ENCODE measurements around the gene BBLN.

- TF ChIP-seq, protein P1, sequence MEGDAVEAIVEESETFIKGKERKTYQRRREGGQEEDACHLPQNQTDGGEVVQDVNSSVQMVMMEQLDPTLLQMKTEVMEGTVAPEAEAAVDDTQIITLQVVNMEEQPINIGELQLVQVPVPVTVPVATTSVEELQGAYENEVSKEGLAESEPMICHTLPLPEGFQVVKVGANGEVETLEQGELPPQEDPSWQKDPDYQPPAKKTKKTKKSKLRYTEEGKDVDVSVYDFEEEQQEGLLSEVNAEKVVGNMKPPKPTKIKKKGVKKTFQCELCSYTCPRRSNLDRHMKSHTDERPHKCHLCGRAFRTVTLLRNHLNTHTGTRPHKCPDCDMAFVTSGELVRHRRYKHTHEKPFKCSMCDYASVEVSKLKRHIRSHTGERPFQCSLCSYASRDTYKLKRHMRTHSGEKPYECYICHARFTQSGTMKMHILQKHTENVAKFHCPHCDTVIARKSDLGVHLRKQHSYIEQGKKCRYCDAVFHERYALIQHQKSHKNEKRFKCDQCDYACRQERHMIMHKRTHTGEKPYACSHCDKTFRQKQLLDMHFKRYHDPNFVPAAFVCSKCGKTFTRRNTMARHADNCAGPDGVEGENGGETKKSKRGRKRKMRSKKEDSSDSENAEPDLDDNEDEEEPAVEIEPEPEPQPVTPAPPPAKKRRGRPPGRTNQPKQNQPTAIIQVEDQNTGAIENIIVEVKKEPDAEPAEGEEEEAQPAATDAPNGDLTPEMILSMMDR (conservative IDR thresholded peaks at IDR 0.05), result no peak
- TF ChIP-seq EZH2 (IDR thresholded peaks at IDR 0.05; ENCODE audit: low read depth), result no peak
Measured at GRCh38 chr9:128168731-128169308, 8.8 kb downstream of the BBLN start.

Data from PC-9 (cell line).